Renal cortex interstitium (tissue), 15 donors: Measurements from ENCODE around the gene PLCXD1. TPM values are rescaled to one million over a fixed set of nuclear protein-coding genes. Genes with fewer than 3 reads are reported as not detected.
"Not testable (repeated sequence)": the region's sequence is repeated elsewhere in the genome, so short reads cannot be mapped to it uniquely, and the experiment has no call there.

Source experiments
- DNase-seq, 11 donors: peaks; one replicate each; pipeline ENCODE4 v3.0.0-alpha.2; 2013; ENCODE audit warnings: low read depth in 9 of 11, low spot score in 4 of 11; ENCODE audit errors: extremely low read depth in 1 of 11
- long read RNA-seq, 16 experiments: transcript quantifications; one replicate each; lab custom pipeline, GENCODE V29; 2026
- polyA plus RNA-seq, 3 donors: library from polyadenylated mRNA; unstranded; fragments of 120-200 nt; gene quantifications; one replicate each; pipeline ENCODE4 v1.2.1, GENCODE V29; 2013; ENCODE audit not compliant: insufficient read length in 3 of 3

The PLCXD1 gene
- 10 to 100 TPM; 21.5 to 41.0 (median 25.1) TPM for polyA plus RNA-seq
- long read RNA-seq, donor 1, full-length matches to known transcripts: 1 of 50 reads
- long read RNA-seq, donor 1, partial matches to known transcripts: 49 of 50 reads
- long read RNA-seq, donor 1, other reads (novel, unspliced or antisense): 0 of 50 reads
- long read RNA-seq, donor 2, partial matches to known transcripts: 0 of 14 reads
- long read RNA-seq, donor 2, other reads (novel, unspliced or antisense): 14 of 14 reads
- long read RNA-seq, donor 3, full-length matches to known transcripts: 1 of 97 reads
- long read RNA-seq, donor 3, partial matches to known transcripts: 96 of 97 reads
- long read RNA-seq, donor 3, other reads (novel, unspliced or antisense): 0 of 97 reads
- long read RNA-seq, donor 4, full-length matches to known transcripts: 1 of 94 reads
- long read RNA-seq, donor 4, partial matches to known transcripts: 93 of 94 reads
- long read RNA-seq, donor 4, other reads (novel, unspliced or antisense): 0 of 94 reads
- long read RNA-seq, donor 5, full-length matches to known transcripts: 1 of 120 reads
- long read RNA-seq, donor 5, partial matches to known transcripts: 119 of 120 reads
- long read RNA-seq, donor 5, other reads (novel, unspliced or antisense): 0 of 120 reads
- long read RNA-seq, donor 6, partial matches to known transcripts: 59 of 59 reads
- long read RNA-seq, donor 6, other reads (novel, unspliced or antisense): 0 of 59 reads
- long read RNA-seq, donor 7, full-length matches to known transcripts: 1 of 53 reads
- long read RNA-seq, donor 7, partial matches to known transcripts: 52 of 53 reads
- long read RNA-seq, donor 7, other reads (novel, unspliced or antisense): 0 of 53 reads
- long read RNA-seq, donor 8, full-length matches to known transcripts: 3 of 127 reads
- long read RNA-seq, donor 8, partial matches to known transcripts: 124 of 127 reads
- long read RNA-seq, donor 8, other reads (novel, unspliced or antisense): 0 of 127 reads
- long read RNA-seq, donor 9, partial matches to known transcripts: 26 of 26 reads
- long read RNA-seq, donor 9, other reads (novel, unspliced or antisense): 0 of 26 reads
- long read RNA-seq, donor 10, partial matches to known transcripts: 41 of 41 reads
- long read RNA-seq, donor 10, other reads (novel, unspliced or antisense): 0 of 41 reads
- long read RNA-seq, donor 11: 0 reads
- long read RNA-seq, donor 12, partial matches to known transcripts: 51 of 51 reads
- long read RNA-seq, donor 12, other reads (novel, unspliced or antisense): 0 of 51 reads
- long read RNA-seq, donor 13, partial matches to known transcripts: 100 of 100 reads
- long read RNA-seq, donor 13, other reads (novel, unspliced or antisense): 0 of 100 reads
- long read RNA-seq, donor 14, partial matches to known transcripts: 43 of 50 reads
- long read RNA-seq, donor 14, other reads (novel, unspliced or antisense): 7 of 50 reads
- long read RNA-seq, donor 15: 0 reads
- long read RNA-seq, donor 16, full-length matches to known transcripts: 1 of 7 reads
- long read RNA-seq, donor 16, partial matches to known transcripts: 6 of 7 reads
- long read RNA-seq, donor 16, other reads (novel, unspliced or antisense): 0 of 7 reads

- DNase-seq: peak in 6 of 11 donors; percentile 39 to 72 (median 56)
Observed at GRCh38 chrX:281166-281999, at the start of gene PLCXD1. TSS of gene PLCXD1 (plus strand) at chrX:281381. CDS start at chrX:284188, 2,807 bp downstream.

GRCh38 chrX:231637-232277 lies 49.4 kb upstream of the PLCXD1 start:
- not testable (repeated sequence) for DNase-seq

GRCh38 chrX:232278-232655 lies 48.9 kb upstream of the PLCXD1 start:
- DNase-seq: not testable (repeated sequence)

GRCh38 chrX:236201-236600 lies 45.0 kb upstream of the PLCXD1 start:
- DNase-seq: not testable (repeated sequence)

- DNase-seq: no peak
Observed at GRCh38 chrX:250965-251364, 30.2 kb upstream of the PLCXD1 start.

GRCh38 chrX:251396-252243 lies 29.6 kb upstream of the PLCXD1 start:
- DNase-seq: not testable (repeated sequence)

GRCh38 chrX:252244-252956 lies 28.8 kb upstream of the PLCXD1 start:
- no peak for DNase-seq

GRCh38 chrX:252957-253291 lies 28.3 kb upstream of the PLCXD1 start:
- no peak for DNase-seq

- DNase-seq: no peak
Observed at GRCh38 chrX:253451-254297, 27.5 kb upstream of the PLCXD1 start.

- no peak for DNase-seq
Observed at GRCh38 chrX:254630-255215, 26.5 kb upstream of the PLCXD1 start.

- no peak for DNase-seq
Observed at GRCh38 chrX:255923-256331, 25.3 kb upstream of the PLCXD1 start.

- DNase-seq: not testable (repeated sequence)
Observed at GRCh38 chrX:257054-257453, 24.1 kb upstream of the PLCXD1 start.

- DNase-seq: no peak
Observed at GRCh38 chrX:257681-258289, 23.4 kb upstream of the PLCXD1 start.
